HG03045 (cell line): Measurements from ENCODE around the gene ARHGEF6.

Experiments
- ATAC-seq: cut with Tn5 transposase; IDR thresholded peaks from one replicate; pipeline ENCODE4 v1.9.1; 2021; ENCODE audit warnings: mild to moderate bottlenecking, moderate library complexity; ENCODE audit not compliant: unreplicated experiment

ARHGEF6 gene

DNA sequence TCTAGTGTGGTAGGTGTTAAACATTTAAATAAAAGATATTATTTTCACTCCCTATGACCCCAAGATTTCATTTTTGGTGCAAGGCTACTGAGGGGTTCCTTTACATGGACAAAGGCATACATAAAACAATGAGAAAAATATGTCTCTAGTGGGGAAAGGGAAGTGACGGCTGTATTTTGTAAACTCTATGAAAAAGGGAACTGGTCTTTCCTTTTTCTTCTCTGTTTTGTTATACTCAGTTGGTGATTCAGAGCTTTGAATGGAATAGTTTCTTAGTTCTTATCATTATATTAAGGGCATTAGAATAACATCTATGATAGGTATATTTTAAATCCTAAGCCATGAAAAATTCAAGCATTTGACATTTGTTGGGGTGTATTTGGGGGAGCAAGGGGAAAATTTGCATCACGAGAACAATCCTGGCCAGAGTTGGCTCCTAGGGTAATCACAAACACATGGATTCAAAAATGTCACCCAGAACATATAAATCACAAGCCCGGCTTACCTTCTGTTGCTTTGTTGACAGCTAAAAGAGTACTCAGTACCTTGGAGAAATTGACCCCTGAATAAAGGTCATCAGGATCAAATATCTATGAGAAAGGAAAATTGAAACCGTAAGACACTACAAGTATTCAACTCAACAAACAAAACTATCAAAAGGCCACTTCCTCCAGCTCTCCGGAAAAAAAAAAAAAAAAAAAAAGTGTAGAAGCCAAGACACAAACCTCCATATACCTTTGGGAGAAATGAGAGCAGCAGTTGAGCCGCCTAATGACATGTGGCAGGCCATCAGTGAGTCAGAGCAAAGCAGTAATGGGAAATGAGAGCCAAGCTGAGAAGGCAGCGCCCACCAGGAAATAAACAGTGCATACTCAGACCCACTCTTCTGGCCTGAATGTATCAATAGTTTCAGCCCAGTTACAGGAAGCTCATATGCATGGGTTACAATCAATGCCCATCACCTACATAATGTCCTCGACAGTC, 33.4 kb downstream of the ARHGEF6 start:
- ATAC-seq, result no peak

GRCh38 chrX:136745215-136746173, 35.2 kb downstream of the ARHGEF6 start:
- ATAC-seq, result no peak

- no peak for ATAC-seq
Measured at GRCh38 chrX:136742721-136743379, 37.9 kb downstream of the ARHGEF6 start.

DNA sequence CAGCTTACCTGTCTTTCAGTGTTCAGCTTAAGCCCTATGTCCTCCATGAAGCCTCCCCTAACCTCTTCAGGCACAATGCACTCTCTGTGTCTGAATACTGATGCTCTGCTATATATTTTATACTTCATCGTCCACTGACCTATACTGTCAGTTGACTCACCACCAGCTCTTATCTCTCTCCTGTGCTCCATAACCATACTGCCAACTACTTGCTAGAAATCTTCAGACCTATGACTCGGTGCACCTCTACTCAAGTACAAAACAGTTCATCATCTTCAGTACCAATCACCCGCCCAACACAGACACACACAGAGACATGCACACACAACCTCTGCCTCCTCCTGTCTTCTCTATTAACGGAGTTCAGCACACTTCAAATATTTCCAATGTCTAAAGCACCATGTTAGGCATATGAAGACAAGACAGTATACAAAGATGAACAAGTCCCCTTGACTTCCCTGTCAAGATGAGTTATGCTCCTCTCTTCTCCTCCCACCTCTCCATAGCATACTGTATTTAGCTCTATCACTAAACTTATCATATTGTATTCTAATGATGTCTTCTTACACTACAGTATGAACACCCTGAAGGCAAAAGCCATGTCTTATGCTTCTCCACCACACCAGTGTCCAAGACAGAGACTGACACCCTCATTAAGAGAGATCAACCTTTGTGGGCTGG, 42.5 kb downstream of the ARHGEF6 start:
- ATAC-seq, result no peak

GRCh38 chrX:136736690-136737089, 44.0 kb downstream of the ARHGEF6 start:
- ATAC-seq, result no peak

DNA sequence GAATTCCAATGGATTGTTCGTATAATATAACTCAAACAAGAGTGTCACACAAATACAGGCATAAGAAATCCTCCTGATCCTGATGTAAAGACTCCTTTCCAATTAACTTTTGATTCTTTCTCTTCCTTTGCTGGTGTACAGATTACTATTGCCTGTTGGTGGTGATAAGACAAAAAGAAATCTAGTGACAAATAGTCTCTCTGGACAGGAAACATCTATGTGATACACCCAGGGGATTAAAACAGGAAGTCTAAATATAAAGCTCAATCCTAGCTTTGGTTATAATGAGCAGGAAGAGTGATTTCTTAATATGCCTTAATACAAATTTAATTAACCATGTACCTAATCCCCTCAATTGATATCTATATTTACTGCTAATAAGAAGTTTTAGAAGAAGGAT, 45.1 kb downstream of the ARHGEF6 start:
- no peak for ATAC-seq

DNA sequence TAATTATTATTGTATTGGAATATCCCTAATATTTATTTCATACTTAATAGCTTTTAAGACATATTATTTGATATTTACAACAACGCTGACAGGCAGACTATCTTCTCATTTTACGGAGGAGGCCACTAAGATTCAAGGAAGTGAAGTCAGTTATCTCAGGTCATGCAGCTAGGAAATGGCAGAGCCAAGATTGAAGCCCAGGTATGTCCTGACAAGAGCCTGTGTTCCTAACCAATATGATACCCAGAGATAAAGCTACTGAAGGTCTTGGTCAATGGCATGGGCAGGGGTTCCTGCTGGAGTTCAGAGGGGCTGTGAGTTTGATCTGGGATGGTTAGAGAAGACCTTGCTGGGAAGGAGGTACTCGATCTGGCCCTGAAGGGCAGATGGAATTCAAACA, 47.1 kb downstream of the ARHGEF6 start:
- no peak for ATAC-seq

- ATAC-seq, result no peak
Measured at GRCh38 chrX:136731798-136732197, 48.9 kb downstream of the ARHGEF6 start.

- ATAC-seq, result no peak
Measured at GRCh38 chrX:136731207-136731782, 49.4 kb downstream of the ARHGEF6 start.

DNA sequence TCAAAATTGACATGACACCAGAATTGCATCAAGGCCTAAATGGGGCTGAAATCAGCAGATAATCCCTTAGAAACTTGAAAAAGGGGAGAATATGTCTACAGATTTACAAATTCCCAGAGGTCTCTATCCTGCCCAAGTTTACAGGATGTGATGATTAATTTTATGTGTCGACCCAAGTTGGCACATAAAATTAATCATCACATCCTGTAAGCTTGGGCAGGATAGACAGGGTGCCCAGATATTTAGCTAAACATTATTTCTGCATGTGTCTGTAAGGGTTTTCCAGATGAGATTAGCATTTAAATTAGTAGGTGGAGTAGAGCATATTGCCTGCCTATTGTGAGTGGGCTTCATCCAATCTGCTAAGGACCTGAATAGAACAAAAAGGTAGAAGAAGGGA, 52.3 kb downstream of the ARHGEF6 start:
- no peak for ATAC-seq

- no peak for ATAC-seq
Measured at GRCh38 chrX:136725441-136726104, 55.2 kb downstream of the ARHGEF6 start.

DNA sequence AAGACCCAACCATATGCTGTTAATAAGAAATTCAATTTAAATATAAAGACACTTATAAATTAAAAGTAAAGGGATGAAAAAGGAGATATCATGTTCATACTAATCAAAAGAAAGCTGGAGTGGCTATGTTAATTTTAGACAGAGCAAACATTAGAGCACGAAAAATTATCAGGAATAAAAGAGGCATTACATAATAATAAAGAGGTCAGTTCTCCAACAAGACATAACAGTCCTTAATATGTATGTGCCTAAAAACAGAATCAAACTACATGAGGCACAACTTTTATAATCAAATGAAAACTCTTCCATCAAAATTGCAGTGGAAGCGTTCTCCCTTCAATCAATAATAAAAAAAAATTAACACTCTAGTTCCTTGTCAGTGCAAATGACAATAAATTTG, 62.6 kb downstream of the ARHGEF6 start:
- no peak for ATAC-seq

GRCh38 chrX:136714626-136715599, 65.8 kb downstream of the ARHGEF6 start:
- ATAC-seq, result peak; percentile 75

DNA sequence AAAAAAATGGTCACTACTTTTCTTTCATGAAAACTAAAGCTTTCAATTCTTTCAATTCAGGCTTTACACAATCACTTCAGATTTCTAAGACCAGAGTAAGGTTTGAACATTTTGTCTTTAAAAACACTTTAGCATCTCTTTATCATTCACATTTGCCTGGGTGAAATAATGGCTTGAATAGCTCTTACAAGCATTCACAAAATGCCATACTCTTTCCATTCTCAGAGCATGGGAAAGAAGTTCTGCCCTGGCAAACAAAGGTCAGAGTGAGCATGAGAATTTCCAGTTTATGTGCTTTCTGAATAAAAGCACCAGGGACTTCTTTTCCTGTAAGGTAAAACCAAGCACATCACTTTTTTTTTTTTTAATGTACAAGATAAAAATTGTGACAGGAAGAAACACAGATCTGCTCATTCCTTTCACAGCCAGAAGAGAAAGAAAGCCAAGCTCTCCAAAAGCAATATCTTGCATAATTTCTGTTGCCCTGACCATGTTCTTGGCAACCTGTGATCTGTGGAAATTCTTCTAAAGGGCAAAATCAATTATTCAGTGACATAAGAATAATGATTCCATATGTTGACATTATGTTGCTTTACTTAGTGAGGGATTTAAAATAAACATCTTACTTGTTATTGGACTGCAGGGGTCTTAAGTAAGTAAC, 68.0 kb downstream of the ARHGEF6 start:
- ATAC-seq, result no peak

DNA sequence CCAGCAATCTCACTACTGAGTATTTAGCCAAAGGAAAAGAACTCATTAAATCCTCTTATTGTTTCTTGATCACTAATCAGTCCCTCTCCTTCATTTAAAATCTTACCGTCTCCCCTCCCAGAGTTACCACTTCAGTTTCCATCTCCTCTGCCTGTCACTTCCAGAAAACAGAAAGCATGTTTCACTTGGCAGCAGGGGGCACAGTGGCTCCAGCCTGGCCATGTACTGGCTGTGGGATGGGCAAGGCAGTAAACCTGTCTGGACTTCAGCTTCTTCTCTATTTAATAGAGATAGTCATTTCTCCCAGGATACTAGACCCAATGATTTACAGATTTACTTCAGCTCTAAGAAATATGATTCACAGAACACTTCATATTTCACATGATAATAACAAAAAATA, 69.6 kb downstream of the ARHGEF6 start:
- ATAC-seq, result no peak

- ATAC-seq, result peak; percentile 47
Measured at GRCh38 chrX:136710325-136710951, 70.3 kb downstream of the ARHGEF6 start.

DNA sequence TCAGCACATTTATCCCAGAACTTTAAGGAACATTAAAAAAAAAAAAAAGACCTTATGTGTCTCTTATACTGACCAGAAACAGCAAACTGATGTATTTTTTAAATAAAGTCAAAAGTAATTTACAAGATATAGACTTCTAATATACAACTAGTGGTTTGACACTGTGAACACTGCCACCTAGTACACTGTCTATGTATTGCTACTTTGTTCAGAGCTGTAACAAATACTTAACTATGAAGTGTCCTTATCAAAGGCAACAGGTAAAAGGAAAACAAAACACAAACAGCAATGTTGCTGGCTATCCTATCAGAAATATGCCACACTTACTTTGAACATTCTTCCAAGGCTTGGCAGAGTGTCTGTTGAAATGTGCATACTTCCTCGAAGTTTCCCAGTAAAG, 72.4 kb downstream of the ARHGEF6 start:
- ATAC-seq, result no peak
